Lung (tissue), 12 donors: ENCODE results near the gene SETD7. TPM values are rescaled to one million over a fixed set of nuclear protein-coding genes. Genes with fewer than 3 reads are reported as not detected.

Experiments
- ATAC-seq: fragments of 200-7000 bp; cut with Tn5 transposase; one replicate; pipeline ENCODE4 v1.9.1; 2020; ENCODE audit warnings: moderate number of reproducible peaks; ENCODE audit not compliant: insufficient read depth, low FRiP score
- DNase-seq, 3 donors: peaks; one replicate each; pipeline ENCODE4 v3.0.0-alpha.2; 2013 to 2017
- H3K27ac ChIP-seq, 2 donors: one replicate each; pipeline ENCODE4 v1.5.1; 2013; ENCODE audit warnings: mild to moderate bottlenecking in 2 of 2, moderate library complexity in 2 of 2, control low read depth in 1 of 2, inconsistent platforms in 1 of 2, low read depth in 1 of 2, low read length in 1 of 2
- H3K27me3 ChIP-seq, 3 donors: one replicate each; pipeline ENCODE4 v1.5.1; 2013; ENCODE audit warnings: low read length in 2 of 3; ENCODE audit not compliant: control insufficient read depth in 3 of 3, insufficient read depth in 3 of 3
- H3K36me3 ChIP-seq, 4 donors: one replicate each; pipeline ENCODE4 v1.5.1; 2013; ENCODE audit warnings: low read length in 4 of 4, mild to moderate bottlenecking in 1 of 4, moderate library complexity in 1 of 4; ENCODE audit not compliant: control insufficient read depth in 4 of 4, insufficient read depth in 4 of 4
- H3K4me1 ChIP-seq, 5 donors: one replicate each; pipeline ENCODE4 v1.5.1; 2013; ENCODE audit warnings: low read length in 5 of 5, mild to moderate bottlenecking in 2 of 5, moderate library complexity in 1 of 5; ENCODE audit not compliant: control insufficient read depth in 5 of 5, insufficient read depth in 5 of 5
- H3K4me3 ChIP-seq: one replicate; pipeline ENCODE4 v1.5.1; 2013; ENCODE audit warnings: mild to moderate bottlenecking, control low read depth, moderate library complexity
- H3K9ac ChIP-seq, 2 donors: one replicate each; pipeline ENCODE4 v1.5.1; 2013; ENCODE audit warnings: low read length in 2 of 2, control low read depth in 1 of 2; ENCODE audit not compliant: insufficient read depth in 1 of 2
- H3K9me3 ChIP-seq, 4 donors: one replicate each; pipeline ENCODE4 v1.5.1; 2013; ENCODE audit warnings: low read length in 3 of 4, mild to moderate bottlenecking in 1 of 4, moderate library complexity in 1 of 4; ENCODE audit not compliant: control insufficient read depth in 4 of 4, insufficient read depth in 3 of 4
- CTCF ChIP-seq: IDR thresholded peaks from 2 replicates; pipeline ENCODE4 v1.5.1; 2012; ENCODE audit warnings: mild to moderate bottlenecking; ENCODE audit errors: control extremely low read depth, extremely low read depth
- WGBS, 2 donors: extraction: QIAGEN DNeasy Blood & Tissue Kit; methylation state at CpG; one replicate each; pipeline ENCODE4 v1.1.7; 2013; 5-methylcytosine and 5-hydroxymethylcytosine counted together
- polyA plus RNA-seq, 2 donors: library from polyadenylated mRNA; stranded (reverse); fragments of 200-250 nt; gene quantifications; one replicate each; pipeline ENCODE4 v1.2.1, GENCODE V29; 2013
- total RNA-seq, 2 donors: library from RNA; depleted of rRNA in 1 of 2; stranded (reverse); fragments of >200 nt in 1 of 2; gene quantifications; one replicate each; pipeline ENCODE4 v1.2.1, GENCODE V29; 2014 to 2021
- donor health status: control.
- donor health status: control.
- donor health status: Bipolar disorder and iron deficiency.
- donor health status: healthy.
- donor health status: DM: yes; HTN: yes; CAD: no.

The SETD7 gene
- total and polyA plus RNA-seq, 4 donors: 8.9 to 35.7 (median 24.8) TPM

GRCh38 chr4:139574641-139575040 is 18.6 kb upstream of the SETD7 start:
- ATAC-seq (no peak), DNase-seq (no peak)
- H3K36me3 ChIP-seq: no peaks in the 10 kb centered on the region
- H3K27ac ChIP-seq: no peak overlapping the region
- no peak overlapping the region for H3K9ac ChIP-seq
- no peak for TF ChIP-seq CTCF
- no peak overlapping the region for H3K4me3 ChIP-seq
- H3K9me3 ChIP-seq: no peaks in the 10 kb centered on the region
- WGBS, 2 donors: 91 to 96% methylated on average over 3 of the region's 3 CpGs
- H3K4me1 ChIP-seq: no peaks in the 10 kb centered on the region
- H3K27me3 ChIP-seq: no peaks in the 10 kb centered on the region

DNA sequence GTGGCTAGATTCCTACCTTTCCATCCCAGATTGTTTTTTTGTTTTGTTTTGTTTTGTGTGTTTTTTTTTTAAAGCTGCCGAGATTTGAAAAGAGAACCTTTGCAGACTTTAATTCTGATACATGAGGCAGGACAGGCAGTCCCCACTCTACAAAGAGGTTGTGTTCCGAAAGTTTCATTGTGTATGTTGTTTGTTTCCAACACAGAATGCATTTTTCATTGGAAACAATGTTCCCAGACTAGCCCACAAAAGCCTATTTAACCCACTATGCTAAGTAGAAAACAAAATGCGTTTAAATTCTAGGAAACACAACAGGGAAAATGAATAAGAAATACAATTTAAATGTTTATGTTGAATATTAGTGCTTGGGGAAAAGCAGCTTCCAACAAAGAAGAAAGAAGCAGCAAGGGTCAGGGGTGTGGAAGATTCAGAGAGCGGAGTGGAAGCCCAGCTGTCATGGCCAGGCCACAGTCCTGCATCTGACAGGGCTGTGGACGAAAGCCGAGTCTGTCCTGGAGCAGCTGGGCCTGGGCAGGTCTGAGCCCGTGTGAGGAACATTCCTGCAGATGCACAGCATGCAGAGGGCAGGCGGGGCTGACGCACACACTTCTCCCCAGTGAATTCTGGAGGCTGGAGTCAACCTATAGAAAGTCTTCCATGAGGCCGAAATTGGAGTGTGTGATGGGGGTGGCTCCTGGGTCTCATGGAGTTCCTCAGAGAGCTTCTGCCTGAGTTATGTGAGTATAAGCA is 12.4 kb upstream of the SETD7 start:
- ATAC-seq: no peak
- Histone ChIP-seq H3K9me3 (no peaks in the 10 kb centered on the region), H3K27me3 (no peaks in the 10 kb centered on the region), H3K4me1 (peaks cover 0 to 3% (median 0%) of the 10 kb centered on the region in 5 donors), H3K9ac (no peak overlapping the region), H3K36me3 (no peaks in the 10 kb centered on the region), H3K27ac (no peak overlapping the region), H3K4me3 (no peak overlapping the region)
- TF ChIP-seq CTCF: no peak
- 92 to 93% methylated on average over 10 of the region's 10 CpGs for WGBS, 2 donors
- peak in 1 of 3 donors; percentile 15 for DNase-seq

- WGBS, 2 donors: 88 to 92% methylated on average over 7 of the region's 7 CpGs
- DNase-seq (no peak), ATAC-seq (no peak)
- Histone ChIP-seq H3K4me3 (no peak overlapping the region), H3K36me3 (no peaks in the 10 kb centered on the region), H3K27me3 (no peaks in the 10 kb centered on the region), H3K4me1 (peaks cover 0 to 3% (median 0%) of the 10 kb centered on the region in 5 donors), H3K9ac (no peak overlapping the region), H3K27ac (no peak overlapping the region), H3K9me3 (no peaks in the 10 kb centered on the region)
- no peak for TF ChIP-seq CTCF
Measured at GRCh38 chr4:139567159-139567870, 11.3 kb upstream of the SETD7 start.
